Breast epithelium (tissue), 4 donors: ENCODE measurements around the gene FHAD1. TPM values are rescaled to one million over a fixed set of nuclear protein-coding genes. Genes with fewer than 3 reads are reported as not detected.

ENCODE experiments used
- DNase-seq, 2 donors: peaks; one replicate each; pipeline ENCODE4 v3.0.0-alpha.2; 2019; ENCODE audit warnings: low spot score in 2 of 2
- H3K27ac ChIP-seq, 2 donors: fragments of 200-600 bp; sonication (generic) in 1 of 2; one replicate each; pipeline ENCODE4 v1.5.1; 2016 to 2019; ENCODE audit warnings: mild to moderate bottlenecking in 1 of 2
- H3K27me3 ChIP-seq, 2 donors: fragments of 200-600 bp; sonication (generic) in 1 of 2; one replicate each; pipeline versions ENCODE4 v1.5.1 to v1.6.0; 2017 to 2019; ENCODE audit warnings: control low read depth in 1 of 2, mild to moderate bottlenecking in 1 of 2
- H3K36me3 ChIP-seq: fragments of 200-600 bp; one replicate; pipeline ENCODE4 v1.5.1; 2019
- H3K4me1 ChIP-seq, 2 donors: fragments of 200-600 bp; sonication (generic); one replicate each; pipeline ENCODE4 v1.5.1; 2016 to 2019; ENCODE audit warnings: control low read depth in 1 of 2
- H3K4me3 ChIP-seq, 3 donors: fragments of 200-600 bp; sonication (generic); 1 replicate in 2 of 3; 2 replicates in 1 of 3; pipeline ENCODE4 v1.5.1; 2016 to 2019; ENCODE audit warnings: mild to moderate bottlenecking in 3 of 3, moderate library complexity in 2 of 3
- H3K9me3 ChIP-seq, 2 donors: fragments of 200-600 bp; sonication (generic) in 1 of 2; one replicate each; pipeline ENCODE4 v1.5.1; 2016 to 2019; ENCODE audit warnings: control low read depth in 1 of 2
- CTCF ChIP-seq, 3 donors: fragments of 450-650 bp; IDR thresholded peaks; one replicate each; pipeline ENCODE4 v1.5.1; 2016 to 2017; ENCODE audit warnings: antibody characterized with exemption in 3 of 3, mild to moderate bottlenecking in 3 of 3, moderate library complexity in 3 of 3
- POLR2A ChIP-seq: fragments of 450-650 bp; IDR thresholded peaks from one replicate; pipeline ENCODE4 v1.6.1; 2016; ENCODE audit warnings: antibody characterized with exemption, mild to moderate bottlenecking, moderate library complexity
- POLR2AphosphoS5 ChIP-seq, 3 donors: sonication (generic); formaldehyde crosslinking; IDR thresholded peaks; one replicate each; pipeline ENCODE4 v1.6.1; 2017; ENCODE audit warnings: antibody characterized with exemption in 3 of 3
- intact Hi-C: fragments of 100-400 bp; cut with DNase I; formaldehyde crosslinking; loops from one replicate; pipeline ENCODE4 v1.15.1; 2023; ENCODE audit warnings: low total_unique reads
- total RNA-seq, 3 donors: library from RNA; depleted of rRNA; stranded (reverse); fragments of >200 nt; gene quantifications; one replicate each; pipeline ENCODE4 v1.1.0, GENCODE V29; 2016

The FHAD1 gene
- total RNA-seq, 3 donors from 2014 or later = 1.0 to 2.3 TPM; not detected in 1

GRCh38 chr1:15238789-15239188, 8.2 kb upstream of the FHAD1 start:
- Histone ChIP-seq H3K4me1 (no peaks in the 10 kb centered on the region), H3K9me3 (no peaks in the 10 kb centered on the region), H3K27ac (no peak overlapping the region), H3K27me3 (no peaks in the 10 kb centered on the region), H3K4me3 (no peak overlapping the region), H3K36me3 (no peaks in the 10 kb centered on the region)
- intact Hi-C loops = loop anchor here (1.0 kb wide), 2 partner anchors 8 to 28 kb away; no protein-coding TSS in a partner anchor
- TF ChIP-seq POLR2A = no peak
- no peak for DNase-seq

- Histone ChIP-seq H3K4me1 (no peaks in the 10 kb centered on the region), H3K27ac (no peak overlapping the region), H3K9me3 (no peaks in the 10 kb centered on the region), H3K4me3 (no peak overlapping the region), H3K27me3 (no peaks in the 10 kb centered on the region), H3K36me3 (no peaks in the 10 kb centered on the region)
- no peak for TF ChIP-seq CTCF (IDR thresholded peaks at IDR 0.05)
- no peak for TF ChIP-seq POLR2A
- no peak for TF ChIP-seq POLR2AphosphoS5 (IDR thresholded peaks at IDR 0.05)
- no peak for DNase-seq
- intact Hi-C loops = no loop called here
Observed at GRCh38 chr1:15242766-15243165, 4.3 kb upstream of the FHAD1 start.

GRCh38 chr1:15243275-15244043, 3.6 kb upstream of the FHAD1 start:
- H3K4me1 ChIP-seq = no peaks in the 10 kb centered on the region
- H3K9me3 ChIP-seq = no peaks in the 10 kb centered on the region
- DNase-seq = no peak
- no peaks in the 10 kb centered on the region for H3K27me3 ChIP-seq
- no peaks in the 10 kb centered on the region for H3K36me3 ChIP-seq
- peak overlapping the region in 1 of 2 donors; percentile 40 for H3K27ac ChIP-seq
- intact Hi-C loops = no loop called here
- H3K4me3 ChIP-seq = no peak overlapping the region
- no peak for TF ChIP-seq POLR2A
- no peak for TF ChIP-seq CTCF (IDR thresholded peaks at IDR 0.05)
- no peak for TF ChIP-seq POLR2AphosphoS5 (IDR thresholded peaks at IDR 0.05)

- Histone ChIP-seq H3K4me1 (no peaks in the 10 kb centered on the region), H3K27ac (no peak overlapping the region), H3K27me3 (no peaks in the 10 kb centered on the region), H3K36me3 (no peaks in the 10 kb centered on the region), H3K9me3 (no peaks in the 10 kb centered on the region), H3K4me3 (no peak overlapping the region)
- intact Hi-C loops = loop anchor here (5.0 kb wide), 1 partner anchor 367 kb away; no protein-coding TSS in a partner anchor
- no peak for DNase-seq
- TF ChIP-seq CTCF (IDR thresholded peaks at IDR 0.05) (no peak), POLR2AphosphoS5 (IDR thresholded peaks at IDR 0.05) (no peak), POLR2A (no peak)
Observed at GRCh38 chr1:15244813-15245212, 2.2 kb upstream of the FHAD1 start.

- Histone ChIP-seq H3K4me3 (no peak overlapping the region), H3K4me1 (no peaks in the 10 kb centered on the region), H3K9me3 (no peaks in the 10 kb centered on the region), H3K27ac (peak overlapping the region in 1 of 2 donors; percentile 38), H3K36me3 (no peaks in the 10 kb centered on the region), H3K27me3 (no peaks in the 10 kb centered on the region)
- TF ChIP-seq POLR2AphosphoS5 (IDR thresholded peaks at IDR 0.05) (no peak), POLR2A (no peak), CTCF (IDR thresholded peaks at IDR 0.05) (no peak)
- intact Hi-C loops = loop anchor here (1.0 to 5.0 kb wide), 2 partner anchors 7 to 367 kb away; no protein-coding TSS in a partner anchor
- no peak for DNase-seq
Observed at GRCh38 chr1:15245593-15246360, 1.2 kb upstream of the FHAD1 start.
